GM18868 (cell line): ENCODE measurements around the gene HSPB6.
"Not testable (repeated sequence)": the region's sequence is repeated elsewhere in the genome, so short reads cannot be mapped to it uniquely, and the experiment has no call there.

Source experiments
- ATAC-seq: cut with Tn5 transposase; IDR thresholded peaks from one replicate; pipeline ENCODE4 v1.9.1; 2021; ENCODE audit warnings: mild to moderate bottlenecking, moderate library complexity; ENCODE audit not compliant: unreplicated experiment

Gene HSPB6

DNA sequence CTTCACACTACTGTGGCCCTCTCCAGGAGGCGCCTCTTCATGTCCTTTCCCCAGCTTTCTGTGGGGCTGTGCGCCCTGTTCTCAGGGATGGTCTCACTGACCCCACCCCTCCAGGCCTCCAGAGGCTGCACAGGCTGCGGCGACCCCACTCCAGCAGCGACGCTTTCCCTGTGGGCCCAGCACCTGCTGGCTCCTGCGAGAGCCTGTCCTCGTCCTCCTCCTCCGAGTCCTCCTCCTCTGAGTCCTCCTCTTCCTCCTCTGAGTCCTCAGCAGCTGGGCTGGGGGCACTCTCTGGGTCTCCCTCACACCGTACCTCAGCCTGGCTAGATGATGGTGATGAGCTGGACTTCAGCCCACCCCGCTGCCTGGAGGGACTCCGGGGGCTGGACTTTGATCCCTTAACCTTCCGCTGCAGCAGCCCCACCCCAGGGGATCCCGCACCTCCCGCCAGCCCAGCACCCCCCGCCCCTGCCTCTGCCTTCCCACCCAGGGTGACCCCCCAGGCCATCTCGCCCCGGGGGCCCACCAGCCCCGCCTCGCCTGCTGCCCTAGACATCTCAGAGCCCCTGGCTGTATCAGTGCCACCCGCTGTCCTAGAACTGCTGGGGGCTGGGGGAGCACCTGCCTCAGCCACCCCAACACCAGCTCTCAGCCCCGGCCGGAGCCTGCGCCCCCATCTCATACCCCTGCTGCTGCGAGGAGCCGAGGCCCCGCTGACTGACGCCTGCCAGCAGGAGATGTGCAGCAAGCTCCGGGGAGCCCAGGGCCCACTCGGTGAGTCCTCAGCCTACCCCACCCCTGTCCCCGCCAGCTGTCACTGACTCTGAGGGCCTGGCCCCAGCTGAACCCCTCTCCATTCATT is 29.7 kb upstream of the HSPB6 start:
- no peak for ATAC-seq

DNA sequence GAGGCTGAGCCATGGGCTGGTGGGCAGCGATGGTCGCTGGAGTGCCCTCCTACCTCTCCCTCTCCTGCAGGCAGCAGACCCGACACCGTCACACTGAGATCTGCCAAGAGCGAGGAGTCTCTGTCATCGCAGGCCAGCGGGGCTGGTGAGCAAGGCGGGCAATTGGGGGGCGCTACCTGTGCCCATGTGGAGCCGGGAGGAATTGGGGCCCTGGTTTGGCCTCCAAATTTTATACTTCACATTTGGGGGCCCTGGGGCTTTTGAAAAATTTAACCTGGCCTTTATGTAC is 28.5 kb upstream of the HSPB6 start:
- no peak for ATAC-seq

DNA sequence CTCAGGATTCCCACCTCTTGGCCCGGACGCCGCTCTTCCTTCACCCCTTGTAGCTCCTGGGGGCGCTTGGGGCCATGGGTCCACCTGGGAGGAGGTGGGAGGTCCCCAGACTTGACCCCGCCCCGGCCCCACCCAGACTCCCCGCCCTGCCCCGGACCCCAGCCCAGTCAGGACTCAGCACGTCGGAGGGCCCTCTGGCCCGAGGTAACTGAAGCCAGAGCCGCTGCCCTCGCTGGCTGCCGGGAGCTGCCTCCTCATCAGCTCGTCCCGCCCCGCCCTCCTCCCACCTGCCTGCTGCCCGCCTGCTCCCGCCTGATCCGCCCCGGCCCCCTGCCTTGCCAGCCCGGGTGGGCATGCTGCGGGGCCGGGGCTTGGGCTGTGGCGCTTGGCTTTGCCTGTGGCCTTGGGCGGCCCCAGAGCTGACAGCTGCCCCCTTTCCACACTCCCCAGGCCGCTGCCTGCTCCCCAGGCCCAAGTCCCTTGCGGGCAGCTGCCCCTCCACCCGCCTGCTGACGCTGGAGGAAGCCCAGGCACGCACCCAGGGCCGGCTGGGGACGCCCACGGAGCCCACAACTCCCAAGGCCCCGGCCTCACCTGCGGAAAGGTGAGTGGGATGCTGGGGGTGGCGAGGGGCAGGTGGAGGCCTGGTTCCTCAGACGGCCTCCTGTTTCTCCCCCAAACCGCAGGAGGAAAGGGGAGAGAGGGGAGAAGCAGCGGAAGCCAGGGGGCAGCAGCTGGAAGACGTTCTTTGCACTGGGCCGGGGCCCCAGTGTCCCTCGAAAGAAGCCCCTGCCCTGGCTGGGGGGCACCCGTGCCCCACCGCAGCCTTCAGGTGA is 27.9 kb upstream of the HSPB6 start:
- ATAC-seq = no peak

DNA sequence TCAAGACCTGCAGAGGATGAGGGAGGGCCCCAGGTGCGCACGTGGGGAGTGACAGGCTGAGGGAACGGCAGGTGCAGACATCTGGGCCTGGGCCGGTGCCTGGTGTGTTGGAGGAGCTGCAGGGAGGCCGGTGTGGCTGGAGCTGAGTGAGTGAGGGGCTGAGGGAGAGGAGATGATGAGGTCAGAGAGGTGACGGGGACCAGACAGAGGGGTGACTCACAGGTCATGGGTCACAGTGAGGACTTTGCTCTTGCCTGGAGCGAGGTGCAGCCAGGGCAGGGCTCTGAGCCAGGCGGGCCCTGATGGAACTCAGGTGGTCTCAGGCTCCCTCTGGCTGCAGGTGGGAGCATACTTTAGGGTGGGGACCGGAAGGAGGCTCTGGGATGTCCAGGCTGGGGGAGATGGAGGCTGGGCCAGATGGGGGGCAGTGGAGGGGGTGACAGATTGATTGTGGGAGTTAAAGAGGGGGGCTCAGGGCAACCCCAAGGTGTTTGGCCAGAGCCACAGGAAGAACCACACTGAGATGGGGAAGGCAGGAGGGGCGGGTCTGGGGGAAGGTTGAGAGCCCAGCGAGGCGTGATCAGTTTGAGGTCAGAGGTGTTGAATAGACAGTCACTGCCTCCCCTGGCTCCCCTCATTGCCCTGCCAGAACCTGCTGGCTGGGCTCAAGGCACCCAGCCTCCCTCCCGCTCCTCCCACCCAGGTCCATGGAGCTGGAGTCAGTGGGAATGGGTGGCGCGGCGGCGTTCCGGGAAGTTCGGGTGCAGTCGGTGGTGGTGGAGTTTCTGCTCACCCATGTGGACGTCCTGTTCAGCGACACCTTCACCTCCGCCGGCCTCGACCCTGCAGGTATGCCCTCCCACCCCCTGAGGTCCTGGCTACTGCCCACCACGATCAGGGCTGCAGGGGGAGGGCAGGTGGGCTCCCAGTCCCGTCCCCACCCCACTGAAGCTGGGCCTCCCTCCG is 26.9 kb upstream of the HSPB6 start:
- ATAC-seq = no peak

DNA sequence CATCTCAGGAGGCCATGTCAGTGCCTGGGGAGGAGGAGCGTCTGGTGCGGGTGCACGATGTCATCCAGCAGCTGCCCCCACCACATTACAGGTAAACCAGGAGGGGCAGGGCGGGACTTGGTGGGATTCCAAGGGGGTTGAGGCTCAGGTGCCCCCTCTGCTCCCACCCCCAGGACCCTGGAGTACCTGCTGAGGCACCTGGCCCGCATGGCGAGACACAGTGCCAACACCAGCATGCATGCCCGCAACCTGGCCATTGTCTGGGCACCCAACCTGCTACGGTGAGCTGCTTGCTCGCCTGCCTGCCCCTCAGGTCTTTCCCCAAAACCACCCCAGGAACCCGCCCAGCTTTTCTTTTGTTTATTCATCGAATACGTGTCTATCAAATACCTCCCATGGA is 25.8 kb upstream of the HSPB6 start:
- no peak for ATAC-seq

DNA sequence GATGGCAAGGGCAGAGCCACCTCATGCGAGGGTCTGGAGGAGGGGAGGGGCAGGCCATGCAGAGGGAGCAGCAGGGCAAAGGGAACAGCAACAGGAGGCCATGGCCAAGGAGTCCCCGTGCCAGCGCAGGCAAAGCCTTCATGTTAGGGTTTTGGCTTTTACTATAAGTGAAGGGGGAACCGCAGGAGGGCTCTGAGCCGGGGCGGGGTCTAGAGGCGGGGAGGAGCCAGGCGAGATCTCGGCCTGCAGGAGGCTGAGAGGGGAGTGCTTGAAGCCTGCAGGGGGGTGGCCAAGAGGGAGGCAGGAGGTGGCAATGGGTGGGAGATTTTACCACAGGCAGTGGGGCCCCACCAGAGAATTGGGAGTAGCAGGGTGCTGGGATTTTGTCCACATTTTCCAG is 24.8 kb upstream of the HSPB6 start:
- no peak for ATAC-seq

DNA sequence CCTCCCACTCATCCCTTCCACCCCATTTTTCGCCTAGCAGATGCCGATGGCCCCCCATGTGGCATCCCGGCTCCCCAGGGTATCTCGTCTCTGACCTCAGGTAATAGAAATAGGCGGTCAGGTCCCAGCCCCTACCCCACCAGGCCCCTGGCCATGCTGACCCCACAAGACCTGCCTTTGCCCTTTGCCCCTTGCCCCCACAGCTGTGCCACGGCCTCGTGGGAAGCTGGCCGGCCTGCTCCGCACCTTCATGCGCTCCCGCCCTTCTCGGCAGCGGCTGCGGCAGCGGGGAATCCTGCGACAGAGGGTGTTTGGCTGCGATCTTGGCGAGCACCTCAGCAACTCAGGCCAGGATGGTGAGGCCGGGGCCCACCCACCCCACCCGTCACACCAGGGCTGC is 23.9 kb upstream of the HSPB6 start:
- ATAC-seq = no peak

DNA sequence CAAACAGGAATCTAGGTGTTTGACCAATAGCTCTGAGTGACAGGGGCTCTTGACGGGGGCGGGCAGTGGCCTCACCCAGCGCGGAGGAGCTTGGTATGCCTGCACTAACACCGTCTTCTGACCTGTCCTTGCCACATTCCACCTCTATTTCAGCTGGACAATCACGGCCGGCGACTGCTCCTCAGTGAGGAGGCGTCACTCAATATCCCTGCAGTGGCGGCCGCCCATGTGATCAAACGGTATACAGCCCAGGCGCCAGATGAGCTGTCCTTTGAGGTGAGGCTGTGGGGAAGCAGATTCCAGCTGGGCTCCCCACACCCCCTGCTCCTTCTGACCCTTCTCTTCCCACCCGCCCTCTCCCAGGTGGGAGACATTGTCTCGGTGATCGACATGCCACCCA is 23.2 kb upstream of the HSPB6 start:
- no peak for ATAC-seq

DNA sequence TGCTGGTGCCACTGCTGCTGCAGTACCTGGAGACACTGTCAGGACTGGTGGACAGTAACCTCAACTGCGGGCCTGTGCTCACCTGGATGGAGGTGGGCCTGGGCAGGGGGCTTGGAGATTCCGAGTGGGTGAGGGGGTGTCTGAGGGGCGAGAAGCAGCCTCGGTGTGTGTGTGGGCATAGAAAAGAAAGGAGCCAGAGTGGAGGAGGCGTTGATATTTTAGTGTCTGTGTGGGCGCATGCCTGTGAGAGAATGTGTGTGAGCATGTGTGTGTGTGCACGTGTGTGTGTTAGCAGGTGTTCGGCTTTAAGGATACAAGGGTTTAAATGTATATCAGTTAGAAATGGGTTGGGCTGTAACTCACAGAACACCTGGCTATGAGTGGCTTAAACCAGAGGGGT is 22.2 kb upstream of the HSPB6 start:
- ATAC-seq = no peak

DNA sequence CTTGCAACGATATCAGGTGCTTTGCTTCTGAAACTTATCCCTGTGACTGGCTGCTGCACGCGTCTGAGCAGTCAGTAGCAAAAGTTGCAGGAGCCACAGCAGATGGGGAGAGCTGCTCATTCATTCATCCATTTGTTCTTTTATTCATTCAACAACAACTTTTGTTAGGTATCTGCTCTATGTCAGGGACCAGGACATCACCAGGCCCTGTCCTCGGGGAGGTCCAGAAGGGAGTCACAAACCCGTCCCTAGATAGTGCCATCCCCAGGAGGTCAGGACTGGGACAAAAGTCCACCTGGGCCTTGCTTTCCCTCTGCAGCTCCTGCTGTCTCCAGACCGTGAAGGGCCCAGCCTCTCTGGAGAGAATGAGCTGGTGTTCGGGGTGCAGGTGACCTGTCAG is 21.1 kb upstream of the HSPB6 start:
- ATAC-seq = no peak

DNA sequence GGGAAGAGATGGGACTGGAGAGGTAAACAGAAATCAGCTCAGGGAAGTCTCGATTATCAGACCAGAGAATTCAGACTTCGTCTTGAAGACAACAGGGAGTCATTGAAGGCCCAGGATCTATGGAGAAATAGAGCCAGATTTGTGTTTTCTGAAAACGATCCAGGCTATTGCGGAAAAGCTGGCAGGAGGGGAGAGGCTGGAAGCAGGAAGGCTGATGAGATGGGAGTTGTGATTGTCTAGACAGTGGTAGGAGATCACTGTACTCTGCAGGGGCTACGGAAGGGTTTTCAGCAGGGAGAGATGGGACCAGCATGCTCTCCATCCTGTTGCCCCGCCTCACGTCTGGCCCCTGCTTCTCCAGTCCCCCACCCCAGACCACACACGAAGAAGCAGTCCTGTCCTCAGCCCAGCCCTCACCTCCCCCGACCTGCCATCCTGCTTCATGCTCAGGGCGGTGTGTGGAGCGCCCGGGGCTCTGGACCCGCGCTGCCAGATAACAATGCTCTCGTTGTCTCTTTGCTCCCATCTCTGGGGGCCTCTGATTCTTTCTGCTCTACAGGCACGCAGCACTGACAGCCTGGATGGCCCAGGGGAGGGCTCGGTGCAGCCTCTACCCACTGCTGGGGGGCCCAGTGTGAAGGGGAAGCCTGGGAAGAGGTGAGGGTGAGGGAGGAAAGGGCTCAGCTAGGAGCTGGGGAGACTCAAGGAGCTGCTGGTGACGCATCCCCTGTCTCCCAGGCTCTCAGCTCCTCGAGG is 20.4 kb upstream of the HSPB6 start:
- no peak for ATAC-seq

DNA sequence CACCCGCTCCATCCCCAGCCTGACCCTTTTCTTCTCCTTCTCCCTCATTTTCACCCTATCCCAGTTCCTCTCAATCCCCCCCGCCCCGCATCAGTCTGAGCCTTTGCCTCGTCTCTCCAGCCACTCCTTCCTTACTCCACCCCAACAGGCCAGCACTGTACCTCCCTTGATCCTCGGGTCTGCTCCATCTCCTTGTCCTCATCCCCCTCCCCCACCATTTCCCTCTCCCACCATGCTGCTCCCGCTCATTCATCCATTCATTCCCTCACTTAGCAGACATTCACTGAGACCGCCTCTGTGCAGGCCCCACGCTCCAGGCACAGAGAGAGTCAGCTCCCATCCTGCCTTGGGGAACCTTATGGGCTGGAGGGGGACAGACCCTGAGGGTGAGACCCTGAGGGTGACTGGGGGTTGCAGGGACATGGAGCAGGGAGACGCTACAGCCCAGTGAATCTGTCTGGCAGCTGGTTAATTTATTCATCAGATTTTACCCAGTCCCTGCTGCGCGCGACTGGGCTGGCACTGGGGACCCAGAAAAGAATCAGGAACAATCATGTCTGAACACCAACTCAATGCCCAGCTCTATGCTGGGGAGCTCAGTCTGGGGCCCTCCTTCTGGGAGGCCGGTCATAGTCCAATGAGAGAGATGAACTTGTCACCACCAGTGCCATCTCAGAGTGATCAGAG is 19.4 kb upstream of the HSPB6 start:
- ATAC-seq = no peak

DNA sequence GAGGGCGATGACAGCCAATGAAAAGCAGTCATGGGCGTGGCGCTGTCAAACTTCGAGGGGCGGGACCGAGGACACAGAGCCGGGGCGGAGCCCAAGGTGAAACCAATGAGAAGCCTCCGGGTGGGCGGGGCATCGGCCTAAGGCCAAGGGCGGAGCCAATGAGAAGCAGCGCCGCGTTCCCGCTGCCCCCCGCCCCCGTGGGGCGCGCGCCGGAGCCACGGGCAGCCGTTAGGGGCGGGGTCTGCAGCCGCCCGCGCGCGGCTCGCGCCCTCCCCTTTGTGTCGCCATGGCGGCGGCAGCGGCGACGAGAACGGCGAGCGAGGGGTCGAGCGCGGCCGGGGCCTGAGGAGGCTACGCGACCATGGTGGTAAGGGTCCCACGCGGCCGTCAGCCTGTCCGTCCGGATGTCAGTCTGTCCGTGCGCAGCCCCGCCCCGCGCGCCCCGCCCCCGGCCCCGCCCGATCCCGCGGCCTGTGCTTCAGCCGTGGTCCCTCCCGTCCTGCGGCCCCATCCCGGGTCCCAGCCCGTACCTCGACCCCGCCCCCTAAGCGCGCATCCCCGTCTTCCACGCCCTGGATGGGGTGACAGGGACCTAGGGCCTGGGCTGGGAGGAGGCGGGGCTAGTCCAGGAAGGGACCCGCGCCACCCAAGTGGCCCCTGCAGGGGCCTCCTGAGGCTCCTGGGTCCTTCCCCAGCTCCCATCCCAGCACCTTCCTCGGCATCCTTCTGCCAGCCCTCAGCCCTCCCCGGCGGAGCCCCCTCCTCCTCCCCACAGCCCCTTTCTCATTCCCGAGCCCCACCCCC is 18.7 kb upstream of the HSPB6 start, which contains the start of gene ARHGAP33:
ARHGAP33 (plus strand) TSS at position 267 of the 804 bp plus-strand sequence; CDS start at position 362, 95 bp downstream.
- ATAC-seq = peak; percentile 98

DNA sequence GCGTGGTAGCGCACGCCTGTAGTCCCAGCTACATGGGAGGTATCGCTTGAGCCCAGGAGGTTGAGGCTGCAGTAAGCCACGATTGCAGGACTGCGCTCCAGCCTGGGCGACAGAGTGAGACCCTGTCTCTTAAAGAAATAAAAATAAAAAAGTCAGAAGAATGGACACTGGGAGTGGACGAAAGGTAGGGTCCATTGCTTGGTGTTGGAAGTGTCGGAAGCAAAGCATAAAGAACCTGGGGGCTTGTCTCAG is 18.1 kb upstream of the HSPB6 start:
- ATAC-seq = no peak

DNA sequence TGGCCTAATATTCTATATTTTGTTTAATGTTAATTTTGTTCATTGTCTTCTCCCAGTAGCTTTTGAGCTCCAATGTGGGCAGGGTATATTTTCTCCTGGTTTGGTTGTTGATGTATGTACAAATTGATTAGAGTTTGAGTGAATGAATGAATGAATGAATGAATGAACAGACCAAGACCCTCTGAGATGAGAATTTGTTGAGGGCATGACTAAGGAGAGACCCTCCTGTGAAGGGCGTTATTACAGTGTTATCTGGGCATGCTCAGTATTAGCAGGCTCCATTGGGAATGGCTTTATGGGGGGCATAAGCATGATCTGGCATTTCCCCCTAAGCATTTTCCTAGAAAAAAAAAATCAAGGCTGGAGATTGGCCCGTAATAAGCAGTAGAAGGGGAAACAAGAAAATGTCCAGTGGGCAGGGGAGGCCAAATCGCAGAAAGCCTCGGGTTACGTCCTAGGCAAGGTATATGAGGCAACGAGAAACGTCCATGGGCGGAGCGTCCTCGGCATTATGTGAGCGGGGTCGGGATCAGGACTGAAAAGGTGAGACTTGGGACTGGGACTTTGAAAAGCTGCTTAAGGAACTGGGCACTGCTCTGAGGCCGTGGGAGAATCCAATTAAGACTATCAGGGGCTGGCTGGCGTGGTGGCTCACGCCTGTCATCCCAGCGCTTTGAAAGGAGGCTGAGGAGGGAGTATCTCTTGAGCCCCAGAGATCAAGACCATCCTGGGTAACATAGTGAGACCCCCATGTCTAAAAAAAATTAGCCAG is 17.6 kb upstream of the HSPB6 start:
- no peak for ATAC-seq

DNA sequence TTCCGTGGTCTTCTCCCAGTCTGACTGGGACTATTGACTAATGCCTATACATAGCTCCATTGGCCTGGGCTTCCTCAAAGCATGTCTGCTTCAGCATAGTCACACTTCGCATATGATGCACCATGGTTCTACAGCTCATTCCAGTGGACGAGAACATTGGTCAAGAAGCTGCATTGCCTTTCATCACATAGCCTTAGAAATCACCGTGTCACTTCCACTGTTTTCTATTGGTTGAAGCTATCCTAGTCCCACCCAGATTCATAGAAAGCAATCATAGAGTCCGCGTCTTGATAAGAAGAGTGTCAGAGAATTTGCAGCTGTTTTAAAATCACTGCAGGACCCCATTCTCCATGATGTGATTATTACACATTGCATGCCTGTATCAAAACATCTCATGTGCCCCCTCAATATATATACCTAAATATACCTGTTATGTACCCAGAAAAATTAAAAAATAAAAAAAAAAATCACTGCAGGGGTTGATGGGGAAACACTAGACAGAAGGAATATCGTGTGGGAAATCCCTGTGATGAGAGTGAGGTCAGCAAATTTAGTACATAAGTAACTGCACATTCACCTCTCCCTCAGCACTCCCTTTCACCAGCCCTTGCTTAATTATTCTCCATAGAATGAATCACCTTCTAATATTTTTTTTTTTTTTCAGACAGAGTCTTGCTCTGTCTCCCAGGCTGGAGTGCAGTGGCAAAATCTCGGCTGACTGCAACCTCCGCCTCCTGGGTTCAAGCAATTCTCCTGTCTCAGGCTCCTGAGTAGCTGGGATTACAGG is 16.4 kb upstream of the HSPB6 start:
- no peak for ATAC-seq

DNA sequence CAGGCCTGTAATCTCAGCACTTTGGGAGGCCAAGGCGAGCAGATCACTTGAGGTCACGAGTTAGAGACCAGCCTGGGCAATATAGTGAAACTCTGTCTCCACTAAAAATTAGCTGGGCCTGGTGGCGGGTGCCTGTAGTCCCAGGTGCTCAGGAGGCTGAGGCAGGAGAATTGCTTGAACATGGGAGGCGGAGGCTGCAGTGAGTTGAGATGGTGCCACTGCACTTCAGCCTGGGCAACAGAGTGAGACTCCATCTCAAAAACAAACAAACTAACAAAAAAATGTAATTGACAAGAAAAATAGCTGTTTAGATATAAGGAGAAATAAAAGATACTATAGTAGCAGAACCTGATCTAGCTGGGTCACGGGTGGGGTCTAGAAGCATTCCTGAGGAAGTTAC is 15.5 kb upstream of the HSPB6 start:
- ATAC-seq = not testable (repeated sequence)

DNA sequence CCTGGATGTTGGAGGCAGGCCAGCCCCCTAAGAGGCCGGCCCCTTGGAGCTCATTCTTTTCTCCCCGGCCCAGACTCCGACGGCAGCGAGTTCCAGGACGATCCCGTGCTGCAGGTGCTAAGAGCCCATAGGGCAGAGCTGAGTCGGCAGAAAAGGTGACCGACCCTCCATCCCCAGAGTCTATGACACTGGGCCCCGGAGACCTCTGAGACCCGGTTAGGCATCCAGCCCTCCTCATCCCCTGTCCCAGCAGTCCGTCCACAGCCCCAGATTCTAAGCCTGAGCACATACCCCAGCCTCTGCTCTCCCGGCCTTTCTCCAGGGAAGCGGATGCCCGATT is 11.2 kb upstream of the HSPB6 start:
- ATAC-seq = no peak
